Activated CD4-positive, CD25-positive, alpha-beta regulatory T cell treated with anti-CD3 and anti-CD28 coated beads, Interleukin-2, amount 50 U/mL, for 72 hours (primary cell): Measurements from ENCODE around the gene RAD51B.
"Not testable (repeated sequence)": the region's sequence is repeated elsewhere in the genome, so short reads cannot be mapped to it uniquely, and the experiment has no call there.

Experiments
- DNase-seq: peaks from one replicate; pipeline ENCODE4 v3.0.0; 2021

RAD51B gene

DNA sequence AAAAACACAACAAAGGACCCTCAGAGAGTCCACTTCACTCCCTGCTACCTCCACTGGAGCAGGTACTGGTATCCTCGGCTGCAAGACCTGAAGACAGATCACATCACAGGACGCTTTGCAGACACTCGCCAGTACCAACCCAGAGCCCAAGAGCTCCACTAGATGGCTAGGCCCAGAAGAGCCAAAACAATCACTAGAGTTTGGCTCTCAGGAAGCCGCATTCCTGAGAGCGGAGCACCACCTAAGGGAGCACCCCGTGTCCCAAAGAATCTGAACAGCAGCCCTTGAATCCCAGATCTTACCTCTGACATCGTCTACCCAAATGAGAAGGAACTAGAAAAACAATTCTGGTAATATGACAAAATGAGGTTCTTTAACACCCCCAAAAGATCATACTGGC, 399.8 kb downstream of the RAD51B start:
- no peak for DNase-seq

DNA sequence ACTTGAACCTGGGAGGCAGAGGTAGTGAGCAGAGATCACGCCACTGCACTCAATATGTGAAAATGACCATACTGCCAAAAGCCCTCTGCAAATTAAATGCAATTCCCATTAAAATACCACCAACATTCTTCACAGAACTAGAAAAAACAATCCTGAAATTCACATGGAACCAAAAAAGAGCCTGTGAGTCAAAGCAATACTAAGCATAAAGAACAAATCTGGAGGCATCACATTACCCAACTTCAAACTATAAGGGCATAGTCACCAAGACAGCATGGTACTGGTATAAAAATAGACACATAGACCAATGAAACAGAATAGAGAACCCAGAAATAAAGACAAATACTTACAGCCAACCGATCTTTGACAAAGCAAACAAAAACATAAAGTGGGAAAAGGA, 401.5 kb downstream of the RAD51B start:
- not testable (repeated sequence) for DNase-seq

DNA sequence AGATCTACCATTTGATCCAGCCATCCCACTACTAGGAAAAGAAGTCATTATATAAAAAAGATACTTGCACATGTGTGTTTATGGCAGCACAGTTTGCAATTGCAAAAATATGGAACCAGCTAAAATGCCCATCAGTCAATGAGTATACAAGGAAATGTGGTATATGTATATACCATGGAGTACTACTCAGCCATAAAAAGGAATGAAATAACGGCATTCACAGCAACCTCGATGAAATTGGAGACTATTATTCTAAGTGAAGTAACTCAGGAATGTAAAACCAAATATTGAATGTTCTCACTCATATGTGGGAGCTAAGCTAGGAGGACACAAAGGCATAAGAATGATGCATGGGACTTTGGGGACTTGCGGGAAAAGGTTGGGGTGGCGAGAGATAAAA, 402.6 kb downstream of the RAD51B start:
- DNase-seq: no peak

DNA sequence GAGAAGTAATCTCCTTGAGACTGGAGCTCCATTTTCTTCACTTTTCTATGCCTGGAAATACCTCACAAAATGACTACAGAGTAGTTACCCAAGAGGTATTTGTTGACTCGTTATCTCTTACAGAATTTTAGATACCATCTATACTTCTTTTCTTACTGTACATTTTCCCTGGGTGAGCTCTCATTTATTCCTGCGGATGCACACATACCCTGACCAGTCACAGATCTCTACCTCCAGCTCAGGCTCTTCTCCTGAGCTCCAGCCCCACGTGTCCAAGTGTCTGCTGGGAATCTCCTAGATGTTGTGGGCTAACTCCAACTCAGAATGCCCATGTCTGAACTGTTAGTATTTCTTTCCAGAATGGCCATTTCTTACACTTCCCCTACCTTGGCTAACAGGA, 403.1 kb downstream of the RAD51B start:
- no peak for DNase-seq

DNA sequence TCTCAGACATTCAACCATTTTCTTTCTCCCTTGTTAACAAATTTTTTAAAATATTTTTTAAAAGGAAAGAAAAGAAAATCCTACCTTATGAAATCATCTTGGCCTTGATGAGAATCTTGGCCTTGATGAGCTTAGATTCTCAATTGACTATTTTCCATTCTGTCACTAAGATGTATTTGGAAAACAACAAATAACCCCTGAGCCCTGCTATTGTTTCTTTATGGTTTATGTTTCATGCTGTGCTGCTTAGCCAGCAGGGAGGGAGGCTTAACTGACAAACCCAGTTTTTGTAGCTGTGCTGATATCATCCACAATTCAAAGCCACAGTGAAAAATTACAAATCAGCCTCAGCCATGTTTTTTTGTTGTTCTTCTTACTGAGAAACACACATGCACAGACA, 404.1 kb downstream of the RAD51B start:
- DNase-seq: no peak

DNA sequence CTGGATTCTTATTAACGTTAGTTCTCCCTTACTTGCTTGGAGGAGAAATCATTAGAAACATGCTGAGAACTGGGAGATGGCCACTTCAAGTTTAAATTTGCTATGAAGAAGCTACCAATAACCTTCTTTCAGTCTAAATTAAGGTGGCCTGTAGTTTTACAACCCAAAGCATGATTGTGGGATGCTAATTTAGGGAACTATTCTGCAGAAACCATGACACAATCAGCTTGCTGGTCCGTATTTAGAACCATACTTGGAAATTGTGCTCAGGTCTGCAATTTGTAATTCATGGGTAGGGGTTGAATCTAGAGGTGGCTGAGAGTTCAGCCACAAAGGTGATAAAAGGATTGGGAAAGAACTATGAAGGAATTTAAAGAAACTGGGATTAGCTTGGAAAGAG, 405.7 kb downstream of the RAD51B start:
- DNase-seq: no peak

DNA sequence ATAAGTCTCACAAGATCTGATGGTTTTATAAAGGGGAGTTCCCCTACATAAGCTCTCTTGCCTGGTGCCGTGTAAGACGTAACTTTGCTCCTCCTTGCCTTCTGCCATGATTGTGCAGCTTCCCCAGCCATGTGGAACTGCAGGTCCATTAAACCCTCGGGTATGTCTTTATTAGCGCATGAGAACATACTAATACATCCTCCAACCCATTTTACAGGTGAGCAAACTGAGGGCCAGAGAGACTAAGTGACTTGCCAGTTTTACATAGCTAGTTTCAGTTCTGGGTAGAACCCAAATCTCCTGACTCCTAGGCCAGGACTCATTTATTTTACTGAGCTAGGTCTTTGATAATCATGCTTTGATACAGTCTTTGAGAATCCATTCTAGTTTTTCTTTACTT, 406.9 kb downstream of the RAD51B start:
- DNase-seq: no peak

DNA sequence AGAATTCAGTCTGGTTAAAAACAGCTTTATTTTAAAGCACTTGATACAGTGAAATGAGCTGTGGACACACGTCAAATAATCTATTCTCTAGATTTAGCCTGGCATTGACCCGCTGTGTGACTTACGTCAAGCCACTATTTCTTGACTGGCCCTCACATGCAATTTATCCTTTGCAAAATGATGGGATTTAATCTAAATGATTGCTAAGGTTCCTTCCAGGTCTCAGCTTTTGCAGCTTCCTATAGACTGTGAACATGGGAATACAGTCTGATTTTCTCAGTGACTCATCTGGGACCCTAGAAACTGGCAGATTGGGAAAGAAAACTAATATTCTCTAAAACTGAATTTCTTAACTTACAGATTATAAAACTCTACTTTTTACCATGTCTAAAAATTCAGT, 409.1 kb downstream of the RAD51B start:
- DNase-seq: no peak

DNA sequence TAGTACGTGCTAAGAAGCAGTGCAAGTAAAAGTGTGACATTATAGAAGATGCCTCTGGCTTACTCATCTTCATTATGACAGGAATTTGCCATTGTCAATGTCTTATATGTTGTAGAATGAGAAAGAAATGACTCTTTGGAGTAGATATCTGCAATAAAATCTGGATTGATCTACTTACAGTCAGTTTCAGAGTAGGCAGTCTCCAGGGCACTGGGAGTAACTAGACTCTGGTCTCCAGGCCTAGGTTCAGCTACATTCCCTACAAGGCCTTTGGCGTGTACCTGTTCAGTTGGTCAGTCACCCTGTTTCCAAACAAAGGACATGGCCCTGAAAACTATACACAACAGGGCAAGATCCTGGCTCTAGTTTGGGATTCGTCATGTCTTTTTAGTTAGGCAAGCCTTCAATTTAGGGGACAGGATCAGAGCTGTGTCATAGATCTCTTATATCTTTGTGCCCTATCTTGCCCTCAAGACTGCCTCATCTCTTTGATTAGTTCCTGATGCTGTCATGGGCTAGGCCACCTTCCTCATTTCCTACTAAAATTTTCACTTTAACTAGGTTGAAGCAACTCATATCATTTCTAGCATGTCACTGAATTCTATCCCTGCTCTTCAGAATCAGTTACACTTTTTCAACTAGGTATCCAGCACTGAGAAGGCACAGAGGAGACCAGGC, 410.0 kb downstream of the RAD51B start:
- no peak for DNase-seq

DNA sequence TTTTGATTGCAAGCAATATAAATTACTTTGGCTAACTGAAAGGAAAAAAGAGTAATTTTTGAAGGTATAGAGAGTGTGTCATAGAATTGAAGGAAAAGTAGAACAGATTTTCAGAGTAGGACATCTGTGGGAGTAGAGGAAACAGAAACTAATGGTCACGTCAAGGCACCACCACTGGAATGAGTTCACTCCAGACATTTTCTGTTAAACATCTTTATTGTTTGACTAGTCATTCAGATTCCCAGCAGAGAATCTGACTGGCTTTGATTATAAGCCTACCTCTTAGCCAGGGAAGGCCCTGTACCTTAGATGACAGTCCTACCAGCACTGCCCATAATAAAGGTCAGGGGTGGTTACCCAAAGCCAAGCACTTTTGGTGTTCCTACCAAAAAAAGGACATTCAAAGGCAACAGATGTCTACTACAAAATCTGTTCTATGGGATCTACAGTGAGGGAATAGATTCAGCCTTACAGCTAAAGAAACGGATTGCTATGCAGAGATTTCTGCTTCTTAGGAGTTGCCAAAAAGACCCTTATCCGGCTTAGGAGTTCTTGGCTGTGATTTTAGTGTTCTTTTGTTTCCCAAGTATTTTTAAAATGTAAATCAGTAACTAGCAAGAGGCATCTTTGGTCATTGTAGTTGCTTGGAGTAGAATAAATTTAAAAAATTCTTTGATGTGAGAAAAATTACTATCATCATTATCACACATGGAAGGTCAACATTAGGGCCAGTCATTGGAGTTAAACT, 410.8 kb downstream of the RAD51B start:
- no peak for DNase-seq

DNA sequence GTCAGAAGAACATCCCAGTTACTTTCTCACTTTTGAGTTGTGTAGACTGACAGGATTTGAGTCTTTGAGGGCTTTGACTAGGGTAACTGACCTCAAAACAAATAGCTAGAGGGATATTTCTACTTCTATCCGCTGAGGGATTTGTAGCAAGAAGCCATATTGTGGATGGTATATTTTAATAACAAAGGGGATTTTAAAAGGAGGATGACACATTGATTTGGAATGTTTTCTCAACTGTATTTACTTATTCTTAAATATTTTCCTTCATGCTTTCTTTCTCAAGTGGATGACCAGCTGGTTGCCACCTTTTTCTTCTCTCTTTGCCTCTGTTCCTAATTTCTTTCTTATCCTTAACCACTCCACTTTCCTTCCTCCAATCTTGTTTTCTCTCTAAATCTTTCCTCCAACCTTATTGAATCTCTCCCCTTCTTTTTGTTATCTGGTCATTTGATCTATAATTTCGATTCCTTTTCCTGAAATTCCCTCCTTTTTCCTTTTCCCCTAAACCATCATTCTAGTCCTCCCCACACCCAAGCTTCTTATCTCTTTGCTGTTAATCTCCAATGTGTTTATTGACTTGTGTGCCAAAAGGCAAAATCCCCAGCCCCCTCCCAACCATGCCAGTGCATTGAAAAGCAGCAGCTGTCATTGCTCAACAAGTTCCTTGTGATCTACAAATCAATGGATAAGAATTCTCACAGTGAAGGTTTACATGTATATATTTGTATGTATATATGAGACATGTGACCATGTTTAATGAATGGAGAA, 411.6 kb downstream of the RAD51B start:
- DNase-seq: no peak

DNA sequence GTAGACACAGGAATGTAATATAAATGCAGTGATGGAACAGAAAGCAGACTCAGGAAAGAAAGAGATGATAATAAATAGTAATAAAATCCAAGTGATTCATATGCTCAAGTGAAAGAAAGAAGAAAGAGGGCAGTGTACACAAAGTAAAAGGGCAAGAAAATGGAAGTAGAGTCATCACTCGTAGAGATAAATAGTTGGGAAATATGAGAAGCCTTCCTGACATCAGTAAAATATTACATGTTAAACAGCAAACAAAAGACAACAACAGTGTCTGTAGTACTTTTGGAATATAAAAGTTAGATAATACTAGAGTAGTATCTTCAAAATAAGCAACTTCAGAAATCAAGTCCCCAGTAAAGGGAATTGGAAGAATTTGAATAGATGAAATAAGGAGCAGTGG, 412.3 kb downstream of the RAD51B start:
- no peak for DNase-seq

DNA sequence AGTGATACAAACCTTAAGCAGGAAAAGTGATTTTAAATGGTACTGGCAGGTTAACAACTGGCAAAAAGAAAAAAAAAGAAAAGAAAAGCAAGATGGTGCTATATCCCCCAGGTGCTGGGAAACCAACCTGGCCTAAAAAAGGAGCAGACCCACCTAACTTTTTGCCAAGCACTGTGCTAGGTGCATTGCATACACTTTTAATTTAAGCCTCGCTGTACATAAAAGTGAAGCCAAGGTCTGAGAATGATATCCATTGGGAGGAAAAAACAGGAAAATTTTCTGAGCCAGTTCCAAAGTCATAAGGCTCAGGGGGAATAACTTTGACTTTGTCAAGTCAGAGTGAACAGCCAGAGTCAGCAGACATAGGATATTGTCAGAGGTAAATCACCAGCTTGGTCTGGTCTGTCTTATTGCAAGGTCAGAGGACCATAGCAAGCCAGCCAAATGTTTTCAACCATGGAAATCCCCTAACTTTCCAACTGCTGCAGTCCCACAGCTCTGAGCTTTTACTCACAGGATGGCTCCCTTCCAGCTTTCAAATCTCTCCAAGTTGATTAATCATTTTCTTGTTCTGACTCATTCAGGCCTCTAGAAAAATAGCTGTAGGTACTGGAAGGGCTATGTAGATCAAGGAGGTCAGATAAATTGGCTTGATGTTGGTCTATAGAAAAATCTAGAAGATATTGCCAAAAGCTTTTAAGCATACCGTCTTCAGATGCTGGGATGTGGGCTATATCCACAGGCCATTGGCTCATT, 412.9 kb downstream of the RAD51B start:
- DNase-seq: no peak

DNA sequence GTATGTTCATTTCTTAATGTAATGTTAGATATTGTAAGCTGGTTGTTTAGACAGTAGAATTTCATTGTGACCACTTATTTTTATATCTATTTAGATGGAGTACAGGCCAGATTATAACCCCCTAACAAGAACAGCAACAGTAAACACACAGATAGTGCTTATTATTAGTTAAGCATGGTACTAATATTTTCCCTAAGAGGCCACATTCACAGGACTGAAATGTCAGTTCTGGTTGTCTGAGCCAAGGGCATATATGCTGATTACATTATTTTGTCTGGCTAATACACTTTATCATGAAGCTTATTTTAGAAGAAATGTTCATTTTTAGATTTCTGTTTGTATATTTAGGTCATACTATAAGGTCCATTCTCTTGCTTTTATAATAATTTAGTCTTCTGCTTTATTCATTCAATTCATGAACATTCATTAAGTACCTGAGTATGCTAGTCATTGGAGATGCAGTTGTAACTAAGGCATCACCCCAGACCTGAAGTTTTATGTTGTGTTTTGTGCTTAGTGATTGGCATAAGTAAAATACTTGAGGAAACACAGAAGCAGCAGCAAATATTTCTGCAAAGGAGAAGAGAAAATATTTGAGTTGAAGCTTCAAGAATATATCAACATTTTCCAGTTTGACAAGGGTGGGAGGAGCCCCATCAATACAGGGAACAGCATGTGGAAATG, 413.7 kb downstream of the RAD51B start:
- DNase-seq: no peak

DNA sequence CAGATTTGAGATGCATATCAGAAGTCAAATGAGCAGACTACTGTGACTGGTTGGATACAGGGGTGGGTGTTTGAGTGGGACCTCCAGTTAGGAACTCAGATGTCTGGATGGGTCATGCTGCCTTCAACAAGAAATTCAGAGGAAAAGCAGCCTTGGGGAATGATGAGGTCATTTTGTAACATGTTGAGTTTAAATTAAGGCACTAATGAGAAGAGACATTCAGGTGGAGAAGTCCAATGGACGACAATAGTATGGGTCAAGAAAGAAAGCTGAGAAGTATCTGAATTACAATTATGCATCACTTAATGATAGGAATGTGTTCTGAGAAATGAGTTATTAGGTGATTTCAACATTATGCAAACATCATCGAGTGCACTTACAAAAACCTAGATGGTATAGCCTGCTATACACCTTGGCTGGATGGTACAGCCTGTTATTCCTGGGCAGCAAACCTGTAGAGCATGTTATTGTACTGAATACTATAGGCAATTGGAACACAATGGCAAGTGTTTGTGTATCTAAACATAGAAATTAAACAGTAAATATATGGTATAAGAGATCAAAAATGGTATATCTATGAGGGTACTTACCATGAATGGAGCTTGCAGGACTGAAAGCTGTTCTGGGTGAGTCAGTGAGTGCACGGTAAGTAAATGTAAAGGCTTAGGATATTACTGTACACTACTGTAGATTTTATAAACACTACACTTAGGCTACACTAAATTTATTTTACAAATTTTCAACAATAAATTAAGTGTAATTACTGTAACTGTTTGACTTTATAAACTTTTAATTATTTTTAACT, 414.7 kb downstream of the RAD51B start:
- DNase-seq: no peak

DNA sequence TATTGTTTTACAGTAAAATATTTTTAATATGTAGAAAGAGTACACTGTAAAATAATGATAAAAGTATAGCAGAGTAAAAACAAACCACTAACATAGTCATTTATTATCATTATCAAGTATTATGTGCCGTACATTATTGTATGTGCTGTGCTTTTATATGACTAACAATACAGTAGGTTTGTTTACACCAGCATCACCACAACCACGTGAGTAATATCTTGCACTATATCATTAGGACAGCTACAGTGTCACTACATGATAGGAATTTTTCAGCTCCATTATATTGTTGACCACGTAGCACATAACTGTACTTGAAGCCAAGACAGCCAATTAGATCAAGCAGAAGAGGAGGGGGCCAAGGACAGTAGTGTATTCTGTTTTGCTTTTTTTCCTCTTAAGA, 415.4 kb downstream of the RAD51B start:
- no peak for DNase-seq

DNA sequence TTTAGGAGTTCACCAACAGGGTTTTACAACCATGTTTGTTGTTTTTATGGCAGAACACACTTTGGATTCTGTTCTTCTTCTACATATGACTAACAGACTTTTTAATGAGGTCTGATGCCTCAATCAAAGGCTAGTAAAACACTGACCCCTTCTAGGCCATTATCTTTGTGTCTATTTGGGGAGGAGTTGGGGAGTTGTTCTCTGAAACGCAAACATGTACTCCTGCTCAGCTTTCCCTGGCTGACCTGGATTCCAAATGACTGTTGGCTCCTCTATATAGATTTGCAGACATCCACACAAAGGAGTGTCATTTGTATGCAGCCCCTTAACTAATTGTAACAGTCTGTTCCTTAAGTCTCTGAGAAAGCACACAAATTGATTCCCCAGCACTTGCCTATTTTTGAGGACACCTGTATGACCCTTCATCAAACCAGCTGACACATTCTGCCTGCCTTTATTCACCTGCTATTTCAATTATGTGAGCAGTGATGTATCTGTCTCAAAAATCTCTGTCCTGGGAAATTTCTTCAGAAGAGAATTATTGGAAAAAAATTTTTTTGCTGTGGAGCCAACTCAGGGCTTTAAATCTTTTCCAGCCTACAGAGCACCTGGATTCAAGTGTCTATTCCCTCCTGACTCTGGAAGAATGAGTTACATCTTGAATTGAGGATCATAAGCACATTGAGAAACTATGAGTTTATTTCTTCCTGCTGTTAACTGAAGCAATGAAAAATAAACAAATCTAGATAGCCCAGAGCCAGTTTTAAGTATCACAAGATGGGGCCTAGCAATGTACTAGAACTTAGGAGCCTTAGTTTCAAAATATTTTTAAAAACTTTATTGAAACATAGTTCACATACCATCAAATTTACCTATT, 417.2 kb downstream of the RAD51B start:
- DNase-seq: no peak

DNA sequence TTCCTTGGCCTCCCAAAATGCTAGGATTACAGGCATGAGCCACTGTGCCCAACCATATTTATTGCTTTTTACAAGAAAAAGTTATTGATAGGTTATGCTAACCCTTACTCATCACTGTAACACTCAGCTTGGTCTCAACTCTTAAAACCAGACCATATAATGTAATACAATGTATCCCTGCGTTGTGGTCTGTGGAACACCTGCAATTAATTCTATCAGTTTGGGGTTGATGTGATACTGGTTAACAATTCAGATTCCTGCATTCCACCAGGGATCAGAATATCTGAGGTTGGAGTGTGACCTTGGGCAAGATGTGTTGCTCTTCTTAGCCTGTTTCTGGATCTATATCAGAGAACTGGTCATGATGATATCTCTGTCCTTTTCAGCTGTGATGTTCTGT, 419.0 kb downstream of the RAD51B start:
- DNase-seq: no peak

DNA sequence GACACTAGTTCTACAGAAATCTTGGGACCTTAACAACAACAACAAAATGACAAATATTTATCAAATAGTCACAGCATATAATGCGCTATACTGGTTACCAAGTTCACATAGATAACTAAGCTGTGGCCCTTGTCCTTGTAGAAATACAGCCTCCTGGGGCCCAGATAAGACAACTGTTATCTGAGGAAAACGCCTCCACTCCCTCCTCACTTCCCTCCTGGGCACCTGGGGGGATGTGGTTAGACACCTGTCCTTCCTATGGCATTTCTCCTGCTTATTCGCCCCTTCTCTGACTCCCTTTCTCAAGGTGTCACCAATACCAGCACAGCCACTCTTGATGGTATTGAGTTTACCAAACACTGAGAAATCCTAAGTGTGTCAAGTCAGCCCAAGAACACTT, 419.4 kb downstream of the RAD51B start:
- no peak for DNase-seq

DNA sequence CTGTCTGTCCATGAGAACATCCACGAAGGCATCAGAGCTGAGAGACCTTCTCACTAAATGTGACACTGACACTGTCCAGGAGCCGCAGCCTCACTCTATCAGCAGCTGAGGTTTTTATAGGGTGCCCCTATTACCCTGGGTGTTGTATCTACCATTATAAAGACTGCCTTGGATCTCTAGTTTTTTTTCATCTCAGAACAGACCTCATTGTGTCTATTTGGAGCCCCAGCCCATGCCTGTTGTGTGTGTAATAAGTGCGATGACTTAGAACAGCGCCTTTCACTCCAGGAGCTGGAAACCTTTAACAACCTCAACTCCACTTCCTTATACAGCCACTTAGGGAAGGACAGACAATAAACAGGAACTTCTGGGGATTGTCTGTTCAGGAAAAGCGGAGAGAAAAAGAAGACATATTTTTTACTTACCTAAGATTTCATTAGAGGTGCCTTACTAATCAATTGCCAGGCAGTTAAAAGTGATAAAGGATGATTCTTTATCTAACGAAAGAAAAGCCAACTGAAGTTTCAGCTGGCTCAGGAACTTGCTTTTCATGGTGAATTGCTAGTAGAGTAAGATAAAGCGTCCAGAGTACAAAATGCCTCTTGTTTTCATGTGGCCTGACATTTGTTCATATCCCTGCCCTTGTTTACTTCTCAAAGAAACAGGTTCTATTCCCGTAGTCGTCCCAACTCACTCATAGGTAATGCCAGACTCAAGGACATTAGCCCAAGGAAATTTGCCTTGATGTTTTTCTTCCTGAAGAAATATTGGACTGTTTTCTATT, 420.6 kb downstream of the RAD51B start:
- no peak for DNase-seq
